Mucosa of rectum (tissue), 2 donors: ENCODE results near the gene NAE1.

Experiments used
- H3K27ac ChIP-seq, 2 donors: one replicate each; pipeline ENCODE4 v1.7.0; 2013; ENCODE audit warnings: inconsistent platforms in 2 of 2, low read depth in 2 of 2, low read length in 2 of 2
- H3K27me3 ChIP-seq, 2 donors: one replicate each; pipeline ENCODE4 v1.7.0; 2013; ENCODE audit warnings: low read length in 2 of 2; ENCODE audit not compliant: control insufficient read depth in 2 of 2, insufficient read depth in 2 of 2
- H3K36me3 ChIP-seq, 2 donors: one replicate each; pipeline ENCODE4 v1.7.0; 2013; ENCODE audit warnings: low read length in 2 of 2; ENCODE audit not compliant: control insufficient read depth in 2 of 2, insufficient read depth in 2 of 2
- H3K4me1 ChIP-seq, 2 donors: one replicate each; pipeline ENCODE4 v1.7.0; 2013; ENCODE audit warnings: low read length in 2 of 2, mild to moderate bottlenecking in 1 of 2; ENCODE audit not compliant: control insufficient read depth in 2 of 2, insufficient read depth in 2 of 2
- H3K4me3 ChIP-seq, 2 donors: one replicate each; pipeline ENCODE4 v1.7.0; 2013; ENCODE audit warnings: low read length in 2 of 2
- H3K9ac ChIP-seq, 2 donors: one replicate each; pipeline ENCODE4 v1.7.0; 2013; ENCODE audit warnings: low read length in 2 of 2, low read depth in 1 of 2, mild to moderate bottlenecking in 1 of 2
- H3K9me3 ChIP-seq, 2 donors: one replicate each; pipeline ENCODE4 v1.7.0; 2013; ENCODE audit warnings: low read length in 2 of 2; ENCODE audit not compliant: control insufficient read depth in 2 of 2
- donor health status: healthy.
- donor health status: Normal muscosa, but diverticular disease.

The NAE1 gene

GRCh38 chr16:66844009-66844341, 13.2 kb upstream of the NAE1 start:
- Histone ChIP-seq H3K9me3 (no peaks in the 10 kb centered on the region), H3K27ac (no peak overlapping the region), H3K4me3 (no peak overlapping the region), H3K27me3 (peaks cover 9 to 19% of the 10 kb centered on the region in 2 donors), H3K36me3 (no peaks in the 10 kb centered on the region), H3K4me1 (peaks cover 4 to 12% of the 10 kb centered on the region in 2 donors), H3K9ac (no peak overlapping the region)

DNA sequence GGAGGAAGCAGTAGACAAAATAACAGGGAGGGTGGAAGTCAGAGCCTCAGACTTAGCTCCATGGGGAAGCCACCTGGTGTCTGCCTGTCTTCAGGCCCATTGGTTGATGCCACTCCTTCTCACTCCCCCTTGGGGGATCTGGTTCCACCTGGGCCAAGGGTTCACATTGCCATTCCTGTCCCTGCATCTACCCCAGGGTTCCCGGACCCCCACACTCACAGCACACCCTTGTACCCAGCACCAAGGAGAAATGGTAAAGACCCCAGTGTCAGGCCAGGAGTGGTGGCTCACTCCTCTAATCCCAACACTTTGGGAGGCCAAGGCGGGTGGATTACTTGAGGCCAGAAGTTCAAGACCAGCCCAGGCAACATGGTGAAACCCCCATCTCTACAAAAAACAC, 12.4 kb upstream of the NAE1 start:
- peaks cover 4 to 12% of the 10 kb centered on the region in 2 donors for H3K4me1 ChIP-seq
- H3K4me3 ChIP-seq = no peak overlapping the region
- H3K9me3 ChIP-seq = no peaks in the 10 kb centered on the region
- H3K9ac ChIP-seq = no peak overlapping the region
- peaks cover 9 to 19% of the 10 kb centered on the region in 2 donors for H3K27me3 ChIP-seq
- no peaks in the 10 kb centered on the region for H3K36me3 ChIP-seq
- H3K27ac ChIP-seq = no peak overlapping the region

- Histone ChIP-seq H3K9me3 (no peaks in the 10 kb centered on the region), H3K9ac (no peak overlapping the region), H3K4me3 (no peak overlapping the region), H3K27me3 (peaks cover 9 to 19% of the 10 kb centered on the region in 2 donors), H3K4me1 (peaks cover 4 to 12% of the 10 kb centered on the region in 2 donors), H3K36me3 (no peaks in the 10 kb centered on the region), H3K27ac (no peak overlapping the region)
Measured at GRCh38 chr16:66842765-66843164, 12.0 kb upstream of the NAE1 start.

- no peak overlapping the region for H3K4me3 ChIP-seq
- H3K27ac ChIP-seq = peak overlapping the region in 1 of 2 donors; percentile 70
- no peaks in the 10 kb centered on the region for H3K36me3 ChIP-seq
- peaks cover 9 to 10% of the 10 kb centered on the region in 2 donors for H3K27me3 ChIP-seq
- peak overlapping the region in 1 of 2 donors; percentile 34 for H3K9ac ChIP-seq
- peaks cover 4 to 12% of the 10 kb centered on the region in 2 donors for H3K4me1 ChIP-seq
- H3K9me3 ChIP-seq = no peaks in the 10 kb centered on the region
Measured at GRCh38 chr16:66841366-66841765, 10.6 kb upstream of the NAE1 start.

DNA sequence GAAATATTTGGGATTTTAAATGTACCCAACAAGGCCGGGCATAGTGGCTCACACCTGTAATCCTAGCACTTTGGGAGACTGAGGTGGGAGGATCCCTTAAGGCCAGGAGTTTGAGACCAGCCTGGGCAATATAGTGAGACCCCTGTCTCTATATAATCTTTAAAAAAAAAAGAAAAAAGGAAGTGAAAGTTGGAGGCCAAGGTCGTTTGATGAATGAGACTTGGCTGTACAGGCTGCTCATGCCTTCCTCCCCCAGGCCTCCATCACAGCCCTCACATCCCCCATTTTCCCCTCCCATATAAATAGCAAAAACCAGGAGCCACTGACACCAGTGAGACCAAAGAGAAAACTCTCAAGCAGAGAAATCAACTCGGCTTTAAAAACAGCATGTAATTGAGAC, 10.1 kb upstream of the NAE1 start:
- Histone ChIP-seq H3K36me3 (no peaks in the 10 kb centered on the region), H3K27ac (peak overlapping the region in 1 of 2 donors; percentile 70), H3K27me3 (peaks cover 9 to 10% of the 10 kb centered on the region in 2 donors), H3K4me3 (no peak overlapping the region), H3K4me1 (peaks cover 4 to 12% of the 10 kb centered on the region in 2 donors), H3K9ac (peak overlapping the region in 1 of 2 donors; percentile 34), H3K9me3 (no peaks in the 10 kb centered on the region)

- H3K9ac ChIP-seq = no peak overlapping the region
- no peak overlapping the region for H3K27ac ChIP-seq
Measured at GRCh38 chr16:66834746-66835145, 4.0 kb upstream of the NAE1 start.

DNA sequence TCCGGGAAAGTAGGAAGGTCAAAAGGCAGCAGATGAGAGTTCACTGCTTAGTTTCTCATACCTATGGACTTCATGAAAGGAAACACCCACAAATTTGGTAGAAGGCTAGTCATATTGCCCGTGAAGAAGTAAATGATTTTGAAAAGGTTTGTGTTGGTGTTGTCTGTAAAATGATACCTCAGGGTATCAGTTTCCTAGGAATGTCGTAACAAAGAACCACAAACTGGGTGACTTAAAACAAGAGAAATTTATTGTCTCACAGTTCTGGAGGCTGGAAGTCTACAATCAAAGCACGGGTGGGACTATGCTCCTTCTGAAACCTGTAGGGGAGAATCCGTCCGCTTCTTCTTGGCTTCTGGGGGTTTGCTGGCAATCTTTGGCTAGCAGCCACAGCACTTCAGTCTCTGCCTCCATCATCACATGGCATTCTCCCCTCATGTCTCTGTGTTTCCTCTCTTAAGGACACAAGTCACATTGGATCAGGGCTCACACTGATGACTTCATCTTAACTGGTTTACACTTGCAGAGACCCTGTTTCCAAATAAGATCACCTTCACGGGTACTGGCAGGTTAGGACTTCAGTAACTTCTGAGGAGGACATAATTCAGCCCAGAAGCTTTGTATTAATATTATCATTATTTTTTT, 2.0 kb upstream of the NAE1 start:
- H3K9ac ChIP-seq = no peak overlapping the region
- peaks cover 2 to 3% of the 10 kb centered on the region in 2 donors for H3K36me3 ChIP-seq
- H3K27me3 ChIP-seq = no peaks in the 10 kb centered on the region
- no peaks in the 10 kb centered on the region for H3K9me3 ChIP-seq
- H3K4me1 ChIP-seq = peaks cover 8 to 12% of the 10 kb centered on the region in 2 donors
- H3K4me3 ChIP-seq = no peak overlapping the region
- H3K27ac ChIP-seq = no peak overlapping the region

More at GRCh38 chr16:66834746-66835145, 4.0 kb upstream of the NAE1 start:
- H3K27me3 ChIP-seq = no peaks in the 10 kb centered on the region
- H3K4me1 ChIP-seq = peaks cover 5% of the 10 kb centered on the region in 2 donors
- H3K9me3 ChIP-seq = no peaks in the 10 kb centered on the region
- no peak overlapping the region for H3K4me3 ChIP-seq
- no peaks in the 10 kb centered on the region for H3K36me3 ChIP-seq

- H3K9me3 ChIP-seq = no peaks in the 10 kb centered on the region
- no peak overlapping the region for H3K27ac ChIP-seq
- H3K27me3 ChIP-seq = no peaks in the 10 kb centered on the region
- peaks cover 6% of the 10 kb centered on the region in 2 donors for H3K36me3 ChIP-seq
- no peak overlapping the region for H3K4me3 ChIP-seq
- H3K9ac ChIP-seq = peak overlapping the region in 1 of 2 donors; percentile 14
- peaks cover 8 to 12% of the 10 kb centered on the region in 2 donors for H3K4me1 ChIP-seq
Measured at GRCh38 chr16:66832190-66832589, 1.4 kb upstream of the NAE1 start.

- no peaks in the 10 kb centered on the region for H3K27me3 ChIP-seq
- peaks cover 34 to 40% of the 10 kb centered on the region in 2 donors for H3K36me3 ChIP-seq
- H3K4me3 ChIP-seq = no peak overlapping the region
- H3K9ac ChIP-seq = no peak overlapping the region
- H3K4me1 ChIP-seq = no peaks in the 10 kb centered on the region
- no peak overlapping the region for H3K27ac ChIP-seq
- no peaks in the 10 kb centered on the region for H3K9me3 ChIP-seq
Measured at GRCh38 chr16:66824006-66824405, 6.8 kb downstream of the NAE1 start.

GRCh38 chr16:66814734-66815133, 16.0 kb downstream of the NAE1 start:
- H3K36me3 ChIP-seq = peaks cover 41 to 46% of the 10 kb centered on the region in 2 donors
- H3K9ac ChIP-seq = no peak overlapping the region
- no peaks in the 10 kb centered on the region for H3K4me1 ChIP-seq
- no peak overlapping the region for H3K27ac ChIP-seq
- H3K9me3 ChIP-seq = no peaks in the 10 kb centered on the region
- H3K4me3 ChIP-seq = no peak overlapping the region
- H3K27me3 ChIP-seq = no peaks in the 10 kb centered on the region
